Prostate gland (tissue), 2 donors: Measurements from ENCODE around the gene MED8.

Experiments
- CTCF ChIP-seq, 4 experiments: fragments of 200-600 bp in 2 of 4; fragments of 450-650 bp in 2 of 4; sonication (generic) in 2 of 4; IDR thresholded peaks; 1 replicate in 3 of 4; 2 replicates in 1 of 4; pipeline ENCODE4 v1.5.1; 2016 to 2019; ENCODE audit warnings: antibody characterized with exemption in 4 of 4, mild to moderate bottlenecking in 2 of 4, moderate library complexity in 2 of 4
- POLR2AphosphoS5 ChIP-seq: sonication (generic); formaldehyde crosslinking; IDR thresholded peaks from one replicate; pipeline ENCODE4 v1.6.1; 2017; ENCODE audit warnings: antibody characterized with exemption

- TF ChIP-seq CTCF (IDR thresholded peaks at IDR 0.05): no peak
- no peak for TF ChIP-seq POLR2AphosphoS5
These were observed 26.2 kb downstream of the MED8 start for GRCh38 chr1:43363283-43363934.
